Prostate gland (tissue), 2 donors: Measurements from ENCODE around the gene RAB25.

ENCODE experiments used
- CTCF ChIP-seq, 4 experiments: fragments of 200-600 bp in 2 of 4; fragments of 450-650 bp in 2 of 4; sonication (generic) in 2 of 4; IDR thresholded peaks; 1 replicate in 3 of 4; 2 replicates in 1 of 4; pipeline ENCODE4 v1.5.1; 2016 to 2019; ENCODE audit warnings: antibody characterized with exemption in 4 of 4, mild to moderate bottlenecking in 2 of 4, moderate library complexity in 2 of 4
- POLR2AphosphoS5 ChIP-seq: sonication (generic); formaldehyde crosslinking; IDR thresholded peaks from one replicate; pipeline ENCODE4 v1.6.1; 2017; ENCODE audit warnings: antibody characterized with exemption

- TF ChIP-seq CTCF (IDR thresholded peaks at IDR 0.05): no peak
- TF ChIP-seq POLR2AphosphoS5: no peak
Measured at GRCh38 chr1:156062189-156062588, 1.2 kb downstream of the RAB25 start.
